GM18502 (cell line): ENCODE data around the gene CSNK1G3.

Experiments
- ATAC-seq: cut with Tn5 transposase; IDR thresholded peaks from one replicate; pipeline ENCODE4 v1.9.1; 2021; ENCODE audit warnings: mild to moderate bottlenecking; ENCODE audit not compliant: unreplicated experiment, poor library complexity

The CSNK1G3 gene

GRCh38 chr5:123512611-123513461, 859 bp downstream of the CSNK1G3 start:
- peak; percentile 26 for ATAC-seq

- ATAC-seq: no peak
These were observed 2.8 kb downstream of the CSNK1G3 start for GRCh38 chr5:123514615-123515355.

- ATAC-seq: no peak
These were observed 3.9 kb downstream of the CSNK1G3 start for GRCh38 chr5:123515904-123516303.

- peak; percentile 31 for ATAC-seq
These were observed 5.5 kb downstream of the CSNK1G3 start for GRCh38 chr5:123517476-123517875.

- ATAC-seq: peak; percentile 50
These were observed 6.1 kb downstream of the CSNK1G3 start for GRCh38 chr5:123518111-123518510.

GRCh38 chr5:123520677-123521247, 8.8 kb downstream of the CSNK1G3 start:
- peak; percentile 63 for ATAC-seq

GRCh38 chr5:123524146-123524545, 12.2 kb downstream of the CSNK1G3 start:
- ATAC-seq: no peak

- peak; percentile 52 for ATAC-seq
These were observed 15.2 kb downstream of the CSNK1G3 start for GRCh38 chr5:123527190-123527589.

- ATAC-seq: no peak
These were observed 16.1 kb downstream of the CSNK1G3 start for GRCh38 chr5:123528065-123528464.

GRCh38 chr5:123528878-123529277, 16.9 kb downstream of the CSNK1G3 start:
- no peak for ATAC-seq

GRCh38 chr5:123530728-123531127, 18.8 kb downstream of the CSNK1G3 start:
- ATAC-seq: no peak

GRCh38 chr5:123535648-123536047, 23.7 kb downstream of the CSNK1G3 start:
- no peak for ATAC-seq

- no peak for ATAC-seq
These were observed 25.3 kb downstream of the CSNK1G3 start for GRCh38 chr5:123537256-123537655.

- ATAC-seq: no peak
These were observed 25.9 kb downstream of the CSNK1G3 start for GRCh38 chr5:123537845-123538244.

GRCh38 chr5:123538670-123539459, 26.9 kb downstream of the CSNK1G3 start:
- no peak for ATAC-seq

- no peak for ATAC-seq
These were observed 28.6 kb downstream of the CSNK1G3 start for GRCh38 chr5:123540534-123540933.

- ATAC-seq: no peak
These were observed 31.5 kb downstream of the CSNK1G3 start for GRCh38 chr5:123543438-123543837.

GRCh38 chr5:123545506-123545905, 33.5 kb downstream of the CSNK1G3 start:
- ATAC-seq: no peak

- no peak for ATAC-seq
These were observed 34.7 kb downstream of the CSNK1G3 start for GRCh38 chr5:123546657-123547056.

- ATAC-seq: peak; percentile 99
These were observed 37.4 kb downstream of the CSNK1G3 start for GRCh38 chr5:123549256-123549904.
